Esophagus mucosa (tissue), 1 donor: ENCODE results near the gene RS1. TPM values are rescaled to one million over a fixed set of nuclear protein-coding genes. Genes with fewer than 3 reads are reported as not detected.

ENCODE experiments used
- ATAC-seq: fragments of 200-7000 bp; cut with Tn5 transposase; one replicate; pipeline ENCODE4 v1.9.1; 2020
- total RNA-seq: library from RNA; stranded (reverse); gene quantifications from one replicate; pipeline ENCODE4 v1.2.4, GENCODE V29; 2023
- donor health status: DM: yes; HTN: yes; CAD: no.

Gene RS1
- total RNA-seq, 1 donor from 2014 or later, result not detected

DNA sequence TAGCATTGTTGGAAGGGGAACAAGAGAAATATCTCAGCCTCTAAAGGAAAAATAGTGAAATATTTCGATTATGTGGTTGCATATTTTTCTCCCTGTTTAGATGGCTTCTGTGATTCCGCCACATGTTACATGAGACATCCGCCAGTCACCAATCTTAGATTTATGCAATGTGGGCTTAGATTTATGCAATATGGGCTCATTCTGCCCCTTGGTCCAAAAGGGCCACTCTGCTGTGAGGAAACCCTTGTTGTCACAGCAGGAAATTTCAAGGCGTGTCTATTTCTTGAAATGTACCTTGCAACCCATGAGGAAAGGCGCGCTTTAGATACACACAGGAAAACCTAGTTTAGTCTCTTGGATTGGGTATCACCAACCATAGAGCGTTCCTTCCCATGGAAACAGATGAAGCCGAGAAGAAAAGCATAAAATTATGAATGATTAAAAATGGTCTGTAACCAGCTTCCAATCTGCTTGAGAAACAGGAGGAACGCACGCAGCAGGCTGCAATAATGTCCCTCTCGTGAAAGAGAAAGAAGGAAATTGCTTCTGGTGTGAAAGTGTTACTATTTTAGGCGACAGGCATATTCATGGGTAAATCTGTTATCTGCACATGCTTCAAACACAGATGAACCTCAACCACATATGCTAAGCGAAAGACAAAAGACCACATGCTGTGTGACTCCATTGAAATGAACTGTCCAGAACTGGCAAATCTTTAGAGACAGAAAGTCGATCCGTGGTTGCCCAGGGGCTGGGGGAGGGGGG is 3.7 kb downstream of the RS1 start:
- ATAC-seq, result no peak

- no peak for ATAC-seq
Measured at GRCh38 chrX:18666614-18667013, 5.3 kb downstream of the RS1 start.

- ATAC-seq, result no peak
Measured at GRCh38 chrX:18664947-18665346, 7.0 kb downstream of the RS1 start.

GRCh38 chrX:18661273-18661672 is 10.6 kb downstream of the RS1 start:
- ATAC-seq, result no peak

- ATAC-seq, result no peak
Measured at GRCh38 chrX:18654875-18655836, 16.8 kb downstream of the RS1 start.

DNA sequence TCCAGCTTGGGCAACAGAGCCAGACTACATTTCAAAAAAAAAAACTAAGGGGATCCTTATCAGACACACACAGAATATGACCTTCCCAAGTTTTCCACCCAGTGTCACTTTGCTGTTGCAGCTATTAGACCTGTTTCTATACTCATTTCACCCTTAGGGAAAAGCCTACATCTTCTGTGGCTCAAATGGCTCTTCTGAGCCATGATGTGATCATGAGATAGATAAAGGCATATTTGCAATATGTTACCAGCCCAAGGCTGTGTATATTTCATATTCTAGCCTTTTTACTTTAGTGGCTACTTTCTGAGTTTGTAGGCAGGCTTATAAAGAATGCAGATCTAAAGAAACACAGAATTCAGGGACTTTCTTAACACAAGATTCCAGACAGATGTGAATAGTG is 19.3 kb downstream of the RS1 start:
- ATAC-seq, result no peak

GRCh38 chrX:18650662-18651061 is 21.2 kb downstream of the RS1 start:
- no peak for ATAC-seq

- no peak for ATAC-seq
Measured at GRCh38 chrX:18649498-18649951, 22.4 kb downstream of the RS1 start.

GRCh38 chrX:18647621-18648020 is 24.3 kb downstream of the RS1 start:
- no peak for ATAC-seq

- ATAC-seq, result no peak
Measured at GRCh38 chrX:18643853-18644252, 28.1 kb downstream of the RS1 start.

DNA sequence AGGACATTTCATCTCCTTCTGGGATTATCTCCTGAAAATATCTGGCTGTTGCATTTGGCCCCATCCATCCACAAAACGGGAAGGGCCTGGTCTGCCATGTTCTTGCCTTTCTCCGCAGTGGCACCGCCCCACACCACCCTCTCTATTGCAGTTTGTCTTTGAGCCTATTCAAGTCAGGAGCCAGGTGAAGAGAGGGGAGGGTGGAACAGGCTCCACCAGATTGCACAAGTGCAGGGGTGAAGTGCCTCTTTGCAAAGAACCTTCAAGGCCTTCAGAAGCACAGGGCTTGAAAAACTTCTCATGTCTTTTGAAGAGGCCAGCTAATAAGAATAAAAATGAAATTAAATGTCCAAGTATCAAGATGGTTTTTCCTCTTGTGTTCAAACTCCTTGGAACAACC is 28.7 kb downstream of the RS1 start:
- no peak for ATAC-seq

GRCh38 chrX:18640686-18641085 is 31.2 kb downstream of the RS1 start:
- no peak for ATAC-seq

- ATAC-seq, result no peak
Measured at GRCh38 chrX:18639280-18639679, 32.6 kb downstream of the RS1 start.

- ATAC-seq, result no peak
Measured at GRCh38 chrX:18638398-18638797, 33.5 kb downstream of the RS1 start.

DNA sequence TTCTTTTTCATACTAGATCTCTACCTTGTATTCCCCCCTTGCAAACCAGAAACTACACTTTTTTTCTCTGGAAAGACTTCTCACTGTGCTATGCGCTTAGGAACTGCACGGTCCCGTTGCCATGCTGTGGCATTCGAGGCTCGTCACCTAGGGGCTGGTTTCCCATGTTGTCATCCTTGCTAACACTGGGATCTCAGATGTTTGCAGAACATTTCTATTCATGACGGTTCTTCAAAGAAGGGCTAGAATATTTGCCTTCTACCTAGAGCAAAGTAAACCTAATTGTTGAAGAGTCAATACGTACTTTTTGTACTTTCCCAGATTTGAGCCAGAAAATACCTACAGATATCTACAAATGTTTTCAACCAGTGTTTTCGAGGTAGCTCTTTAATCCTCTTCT is 41.0 kb downstream of the RS1 start:
- ATAC-seq, result no peak

DNA sequence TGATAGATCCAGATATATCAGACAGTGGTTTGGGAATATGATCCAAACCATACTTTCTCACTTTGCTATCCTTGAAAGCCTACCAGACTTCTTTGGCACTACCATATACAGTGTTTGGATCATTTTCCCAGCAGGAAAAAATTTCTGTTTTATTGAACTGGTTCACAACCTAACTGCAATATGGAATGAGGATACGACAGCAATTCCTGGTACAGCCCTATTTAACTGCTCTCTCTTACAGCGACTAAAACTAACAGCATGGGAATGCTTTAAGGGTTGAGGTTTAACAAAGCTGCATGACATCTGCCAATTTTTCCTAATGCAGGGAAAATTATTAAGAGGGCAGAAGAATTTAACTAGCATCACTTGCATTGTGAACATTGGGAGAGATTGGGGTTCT is 47.3 kb downstream of the RS1 start:
- ATAC-seq, result no peak

- ATAC-seq, result no peak
Measured at GRCh38 chrX:18620349-18620748, 51.6 kb downstream of the RS1 start.

GRCh38 chrX:18619288-18619687 is 52.6 kb downstream of the RS1 start:
- ATAC-seq, result no peak

- peak; percentile 88 for ATAC-seq
Measured at GRCh38 chrX:18617407-18617750, 54.5 kb downstream of the RS1 start.

DNA sequence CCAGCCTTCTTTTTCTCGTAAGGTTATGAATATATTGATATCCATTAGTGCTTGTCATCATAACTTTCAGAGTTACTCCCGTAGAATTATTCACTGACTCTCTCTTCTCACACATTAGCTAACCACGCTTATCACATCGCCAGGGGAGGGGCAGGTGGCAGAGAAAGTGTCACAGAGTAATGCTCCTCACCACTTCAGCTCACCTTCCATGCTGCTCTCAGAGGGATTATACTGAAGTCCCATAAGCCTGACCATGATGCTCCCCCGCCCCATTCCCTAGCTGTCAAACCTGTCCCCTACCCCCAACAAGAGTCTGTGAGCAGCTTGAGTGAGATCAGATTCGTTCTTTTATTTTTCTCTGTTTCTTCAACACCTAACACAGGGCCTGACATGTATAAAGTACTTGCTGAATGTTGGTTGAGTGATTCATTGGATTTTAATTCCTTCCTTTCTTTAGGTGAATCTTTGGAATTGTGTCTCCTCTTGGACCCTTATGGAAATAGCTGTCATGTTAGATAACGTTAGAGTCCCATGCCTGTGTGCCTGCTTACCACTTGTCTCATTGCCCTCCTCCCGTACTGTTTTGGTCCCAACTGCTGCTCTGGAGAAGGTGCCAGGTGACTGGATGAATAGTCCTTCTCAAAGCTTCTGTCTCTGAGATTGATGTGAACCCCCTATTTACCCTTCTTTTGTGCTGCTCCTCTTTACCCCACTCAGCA is 55.1 kb downstream of the RS1 start:
- peak; percentile 38 for ATAC-seq

GRCh38 chrX:18613930-18614639 is 57.8 kb downstream of the RS1 start:
- ATAC-seq, result no peak

DNA sequence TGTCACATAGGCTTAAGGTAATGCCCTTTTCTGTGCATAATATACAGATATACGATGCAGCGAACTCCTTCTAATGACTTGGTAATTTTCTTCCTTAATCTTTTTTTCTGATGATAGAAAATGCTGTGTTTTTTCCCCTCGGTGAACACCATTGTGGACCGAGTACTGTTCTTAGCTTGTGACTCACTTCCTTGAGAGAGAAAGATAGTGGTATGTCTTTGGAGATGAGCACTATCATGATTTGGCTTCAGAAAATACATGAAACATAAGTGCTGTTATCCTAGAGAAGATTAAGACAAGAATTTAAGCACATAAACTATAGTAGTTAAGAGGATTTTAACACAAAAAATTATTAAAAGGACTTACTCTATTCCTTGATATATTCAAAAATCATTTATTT is 63.9 kb downstream of the RS1 start:
- ATAC-seq, result no peak
